Mucosa of gallbladder (tissue), 1 donor: ENCODE measurements around the gene SNX20. TPM values are rescaled to one million over a fixed set of nuclear protein-coding genes. Genes with fewer than 3 reads are reported as not detected.
A peak's percentile ranks its signal among the peaks of the same experiment; 100 is the strongest.

Experiments
- DNase-seq: peaks from one replicate; pipeline ENCODE4 v3.0.0-alpha.2; 2020; ENCODE audit warnings: low spot score
- total RNA-seq: library from RNA; stranded (reverse); gene quantifications from one replicate; pipeline ENCODE4 v1.2.1, GENCODE V29; 2021
- donor health status: DM: no; HTN: no; CAD: no.

The SNX20 gene
- total RNA-seq, 1 donor from 2014 or later: 4.2 TPM

DNA sequence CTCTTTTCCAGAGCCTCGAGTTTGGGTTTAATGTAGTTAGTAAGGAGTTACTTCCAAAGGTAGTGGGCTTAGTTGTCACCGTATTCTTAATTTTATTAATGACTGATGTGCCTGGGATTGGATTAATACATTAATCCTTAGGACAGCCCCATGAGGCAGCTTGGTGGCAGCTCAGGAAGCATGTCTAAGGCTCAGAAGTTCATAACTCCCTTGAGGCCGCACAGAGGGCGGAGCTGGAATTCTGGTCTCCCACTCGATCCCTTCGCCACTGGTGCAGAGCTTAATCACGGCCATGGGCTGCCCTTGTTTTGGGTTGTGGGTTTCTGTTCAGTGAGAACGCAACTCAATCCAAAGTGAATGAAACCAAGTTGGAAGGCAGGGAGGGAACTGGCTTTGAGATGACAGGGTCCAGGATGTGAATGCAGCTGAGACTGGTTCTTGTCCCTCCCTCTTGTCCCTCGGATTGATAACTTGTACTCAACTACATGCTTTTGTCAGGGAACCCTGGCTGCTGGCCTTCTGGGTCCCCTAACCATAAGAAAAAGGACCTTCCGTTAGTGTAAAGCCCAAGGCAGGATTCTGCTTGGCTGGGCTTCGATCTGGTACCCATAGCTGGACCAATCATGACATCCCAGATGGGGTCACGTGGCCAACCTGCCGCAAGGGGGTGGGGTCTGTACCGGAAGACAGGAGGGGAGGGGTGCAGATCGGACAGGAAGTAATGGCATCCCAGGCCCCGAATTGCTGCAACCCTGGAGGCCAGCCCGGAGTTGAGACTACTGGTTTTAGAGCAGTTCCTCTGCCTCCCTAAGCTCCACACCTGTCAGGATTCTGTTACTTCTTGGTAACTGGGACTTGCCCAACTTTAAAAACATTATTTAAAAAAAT is 45.4 kb downstream of the SNX20 start:
- DNase-seq: no peak

- DNase-seq: no peak
These were observed 46.2 kb downstream of the SNX20 start for GRCh38 chr16:50634947-50635346.

DNA sequence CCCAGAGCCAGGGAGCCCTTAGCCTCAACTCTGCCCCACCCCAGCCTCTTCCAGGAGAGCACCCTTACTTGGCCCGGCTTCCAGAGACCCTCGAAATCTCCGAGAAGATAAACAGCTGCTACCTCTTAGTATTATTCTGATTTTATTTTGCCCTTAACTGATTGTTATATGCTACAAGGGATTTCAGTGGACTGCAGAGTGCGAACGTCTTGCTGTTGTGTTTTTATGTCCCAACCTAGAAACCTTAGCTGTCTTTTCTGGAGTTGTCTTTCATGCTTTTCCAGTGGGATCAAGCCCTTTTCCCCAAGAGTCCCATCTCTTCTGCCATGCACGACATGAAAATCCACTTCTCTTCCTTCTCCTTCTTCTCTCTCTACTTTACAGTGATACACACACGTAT is 47.0 kb downstream of the SNX20 start:
- DNase-seq: no peak

GRCh38 chr16:50632927-50633800 is 47.9 kb downstream of the SNX20 start:
- no peak for DNase-seq

DNA sequence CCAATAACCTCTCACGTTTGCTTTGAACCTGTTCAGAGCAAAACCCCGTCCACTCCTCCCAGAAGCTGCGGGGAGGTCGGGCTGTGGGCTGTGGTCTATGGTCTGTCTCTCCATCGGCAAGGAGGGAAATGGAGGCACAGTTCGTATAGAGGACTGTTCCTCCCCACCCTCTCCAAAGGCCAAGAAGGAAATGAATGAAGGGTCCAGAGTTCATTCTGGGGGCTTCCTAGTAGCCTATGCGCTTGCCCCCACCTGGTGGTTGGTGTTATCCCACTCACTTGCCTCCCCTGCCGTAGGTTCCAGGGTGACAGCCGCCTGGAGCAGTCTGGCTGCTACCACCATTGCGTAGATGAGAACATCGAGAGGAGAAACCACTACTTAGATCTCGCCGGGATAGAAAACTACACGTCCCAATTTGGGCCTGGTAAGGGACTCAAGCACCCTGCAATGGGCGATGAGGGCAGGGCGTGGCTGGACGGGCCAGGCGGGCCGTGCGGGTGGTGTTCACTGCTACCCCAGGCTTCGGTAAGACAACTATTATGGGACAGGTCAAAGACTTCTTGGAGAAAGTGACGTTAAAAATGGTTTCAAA is 49.0 kb downstream of the SNX20 start:
- DNase-seq: no peak

DNA sequence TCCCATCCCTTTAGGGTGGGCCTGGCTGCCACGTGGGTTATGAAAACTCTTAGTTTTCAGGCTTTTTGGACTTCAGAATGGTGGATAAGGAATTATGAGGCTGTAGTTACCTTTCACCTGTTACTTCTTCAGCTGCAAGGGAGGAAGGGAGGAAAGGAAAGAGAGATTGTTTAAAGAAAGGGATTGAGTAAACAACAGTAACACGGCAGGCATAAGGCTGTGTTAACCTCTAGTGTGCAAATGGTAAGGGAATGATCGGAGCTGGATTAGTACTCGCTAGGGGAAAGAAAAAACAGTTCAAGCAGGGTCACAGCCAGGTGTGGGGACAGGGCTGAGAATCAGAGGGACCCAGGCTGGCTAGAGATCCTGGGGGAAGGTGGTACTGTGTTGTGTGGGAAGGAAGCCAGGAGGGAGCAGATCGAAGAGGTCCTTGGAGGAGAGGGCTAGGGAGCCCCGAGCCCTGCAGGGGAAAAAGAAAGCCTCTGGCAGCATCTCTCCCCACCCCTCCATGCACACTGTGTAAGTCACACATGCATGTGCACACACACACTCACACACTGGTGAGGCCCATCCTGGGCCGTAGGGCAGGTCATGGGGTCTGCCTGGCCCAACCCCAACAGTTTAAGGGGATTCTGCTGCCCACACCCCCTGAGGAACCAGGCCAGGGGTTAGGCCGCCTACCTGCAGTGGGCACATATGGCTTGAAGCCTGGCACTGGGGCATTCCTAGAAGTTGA is 49.7 kb downstream of the SNX20 start:
- DNase-seq: no peak

DNA sequence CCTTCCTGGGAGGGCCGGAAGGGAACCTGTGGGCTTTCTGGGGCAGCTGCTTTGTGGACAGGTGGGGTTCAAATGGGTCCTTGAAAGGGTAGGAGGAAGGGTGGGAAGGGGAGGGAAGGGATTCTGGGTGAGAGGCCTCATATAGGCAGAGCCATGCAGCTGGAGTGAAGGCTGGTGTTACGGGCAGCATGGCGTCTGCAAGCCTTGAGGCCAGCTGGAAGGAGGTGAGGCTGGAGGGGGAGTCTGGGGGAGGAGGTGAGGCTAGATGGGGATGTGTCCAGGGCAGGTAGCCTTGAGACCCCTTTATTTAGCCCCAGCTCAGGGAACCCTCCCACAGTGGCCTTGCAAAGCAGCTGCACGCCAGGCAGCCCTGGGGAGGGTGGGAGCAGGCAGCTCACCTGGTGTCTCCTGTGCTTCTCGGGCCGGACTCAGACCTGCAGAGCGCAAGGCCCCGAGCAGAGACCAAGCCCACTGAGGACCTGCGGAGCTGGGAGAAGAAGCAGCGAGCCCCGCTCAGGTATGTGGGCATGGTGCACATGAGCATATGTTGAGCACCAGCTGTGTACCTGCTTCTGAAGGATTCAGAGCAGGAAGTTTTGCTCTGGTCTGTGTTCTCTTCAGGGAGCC is 50.6 kb downstream of the SNX20 start:
- no peak for DNase-seq

- DNase-seq: no peak
These were observed 51.8 kb downstream of the SNX20 start for GRCh38 chr16:50629334-50629733.

DNA sequence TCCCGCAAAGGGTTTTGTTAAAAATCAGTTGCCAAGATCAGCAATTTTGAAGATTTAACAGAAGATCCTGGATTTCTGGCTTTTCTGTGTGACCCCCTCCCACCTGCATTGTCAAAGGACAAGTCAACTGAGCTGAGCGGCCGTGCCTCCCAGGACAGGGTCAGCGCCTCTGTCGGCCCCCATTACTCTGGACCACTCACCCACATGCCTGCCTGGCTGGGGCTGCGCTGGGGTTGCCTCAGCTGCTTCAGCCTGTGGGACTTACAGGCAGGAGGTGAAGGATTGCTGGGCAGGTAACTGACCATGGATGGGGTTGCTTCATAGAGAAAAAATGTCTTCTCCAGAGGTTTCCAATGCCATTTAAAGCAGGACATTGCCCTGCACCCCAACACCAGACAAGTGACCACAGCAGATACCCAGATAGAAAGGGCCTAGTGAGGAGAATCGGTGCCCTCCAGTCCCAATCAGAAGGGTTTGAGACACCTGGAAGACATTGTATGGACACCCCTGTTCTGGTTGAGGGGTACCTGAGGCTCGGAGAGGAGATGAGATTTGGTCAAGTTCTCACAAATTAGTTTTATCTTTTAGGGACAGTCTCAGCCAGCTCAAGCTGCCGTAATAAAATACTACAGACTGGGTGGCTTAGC is 52.8 kb downstream of the SNX20 start:
- DNase-seq: no peak

DNA sequence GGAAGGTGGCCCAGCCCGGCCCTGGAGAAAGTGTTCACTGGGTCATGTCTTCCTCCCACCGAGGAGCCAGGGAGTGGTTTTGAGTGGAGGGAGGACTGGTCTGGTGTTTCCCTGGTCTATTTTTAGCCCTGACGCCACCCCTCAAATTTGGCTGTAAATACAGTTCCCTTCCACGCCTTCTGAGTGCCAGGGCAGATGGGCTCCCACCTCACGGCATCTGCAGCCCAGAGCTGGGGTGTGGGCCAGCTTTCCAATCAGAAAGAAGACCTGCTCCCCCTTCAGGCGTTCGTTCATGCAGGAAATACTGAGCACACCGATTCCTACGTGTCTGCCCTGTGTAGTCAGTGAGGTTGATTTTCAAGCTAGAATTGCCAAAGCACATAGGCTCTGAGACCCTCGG is 53.7 kb downstream of the SNX20 start:
- peak; percentile 57 for DNase-seq

DNA sequence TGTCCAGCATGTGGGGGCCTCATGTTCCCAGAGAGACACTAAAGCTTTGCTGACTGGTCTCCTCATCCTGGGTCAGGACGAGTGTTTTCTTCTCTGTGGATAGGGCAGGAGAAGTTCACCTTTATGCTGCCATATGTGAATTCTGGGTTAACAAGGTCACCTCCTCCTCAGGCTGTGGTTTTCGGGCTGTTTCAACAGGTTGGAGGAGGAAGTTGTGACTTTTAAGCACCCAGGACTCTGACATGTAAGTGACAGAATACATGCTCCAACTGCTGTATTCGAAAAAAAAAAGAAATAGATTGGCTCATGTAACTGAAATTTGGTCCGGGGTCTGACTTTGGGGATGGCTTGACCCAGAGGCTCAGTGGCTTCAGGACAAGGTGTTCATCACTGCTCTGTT is 54.2 kb downstream of the SNX20 start:
- DNase-seq: no peak

- no peak for DNase-seq
These were observed 55.7 kb downstream of the SNX20 start for GRCh38 chr16:50625374-50625773.

DNA sequence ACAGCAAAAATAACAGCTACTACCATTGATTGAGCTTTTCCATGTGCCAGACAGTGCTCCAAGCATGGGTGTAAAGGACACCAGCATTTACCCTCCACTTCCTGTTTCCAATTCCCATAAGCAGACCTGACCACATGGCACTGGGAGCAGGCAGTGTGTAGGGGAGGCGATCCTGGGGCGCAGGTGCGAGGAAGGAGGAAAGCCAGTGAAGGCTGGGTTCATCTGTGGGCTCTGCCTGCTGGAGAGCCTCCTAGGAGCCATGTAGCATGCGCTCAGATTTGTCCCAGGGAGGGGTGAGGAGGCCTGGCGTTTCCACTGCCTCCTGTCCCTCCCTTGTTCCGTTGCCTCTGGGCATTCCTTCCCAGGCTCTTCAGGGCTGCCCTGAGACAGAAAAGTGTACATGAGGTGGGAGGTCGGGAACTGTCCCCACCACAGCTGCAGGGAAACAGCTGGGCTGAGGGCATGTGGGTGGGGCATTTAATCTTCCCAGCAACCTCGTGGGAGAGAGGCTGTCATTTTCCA is 56.6 kb downstream of the SNX20 start:
- DNase-seq: no peak

GRCh38 chr16:50622643-50623369 is 58.3 kb downstream of the SNX20 start:
- DNase-seq: no peak

DNA sequence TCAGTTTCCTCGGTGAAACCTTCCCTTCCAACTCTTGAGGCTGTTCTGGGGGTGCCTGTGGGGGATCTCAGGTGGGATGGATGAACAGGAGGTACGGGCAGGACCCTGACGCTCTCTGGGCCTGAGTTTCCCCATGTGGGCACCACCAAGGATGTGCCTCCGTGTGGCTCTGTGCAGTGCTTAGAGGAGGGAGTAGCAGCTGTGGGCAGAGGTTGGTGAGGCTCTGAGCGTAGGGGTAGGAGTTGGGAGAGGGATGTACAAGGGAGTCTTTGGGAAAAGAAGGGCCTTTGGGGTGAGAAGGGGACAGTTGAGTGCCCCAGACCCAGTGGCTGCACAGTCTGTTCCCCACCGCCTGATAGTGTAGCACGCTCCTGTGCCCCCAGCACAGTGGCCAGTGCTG is 59.1 kb downstream of the SNX20 start:
- no peak for DNase-seq

Other genes with a start within 250 kb of the SNX20 start
- 32.0 TPM for gene NKD1, start 132.9 kb downstream of the SNX20 start, total RNA-seq
- gene NOD2, start 12.3 kb upstream of the SNX20 start, total RNA-seq: 1.5 TPM
- gene CYLD, start 60.8 kb upstream of the SNX20 start, total RNA-seq: 38.5 TPM